ENCODE results near the gene ZSCAN21.
A peak's percentile ranks its signal among the peaks of the same experiment; 100 is the strongest.

Gene ZSCAN21

GRCh38 chr7:100072462-100072861 lies 22.9 kb downstream of the ZSCAN21 start:
- Histone ChIP-seq H3K4me3 (no peak overlapping the region), H3K4me1 (no peaks in the 10 kb centered on the region), H3K27me3 (ENCODE audit: low read depth) (no peaks in the 10 kb centered on the region), H3K9me3 (peaks cover 28% of the 10 kb centered on the region), H3K36me3 (replicated peaks) (peaks cover 83% of the 10 kb centered on the region)
- no peak for DNase-seq (ENCODE audit: low spot score in 2 of 2)
- in situ Hi-C loops (cut with MboI; ENCODE audit: low sequenced_read_pairs), result no loop called here

- Histone ChIP-seq H3K27me3 (ENCODE audit: low read depth) (no peaks in the 10 kb centered on the region), H3K36me3 (replicated peaks) (peaks cover 98% of the 10 kb centered on the region), H3K9me3 (peaks cover 28% of the 10 kb centered on the region), H3K4me3 (no peak overlapping the region), H3K4me1 (peaks cover under 1% of the 10 kb centered on the region)
- in situ Hi-C loops (cut with MboI; ENCODE audit: low sequenced_read_pairs), result no loop called here
- DNase-seq (ENCODE audit: low spot score in 2 of 2), result no peak
Measured at GRCh38 chr7:100074841-100075240, 25.3 kb downstream of the ZSCAN21 start.

GRCh38 chr7:100075418-100075817 lies 25.8 kb downstream of the ZSCAN21 start:
- no peaks in the 10 kb centered on the region for H3K27me3 ChIP-seq (ENCODE audit: low read depth)
- peaks cover 25% of the 10 kb centered on the region for H3K9me3 ChIP-seq
- peaks cover 5% of the 10 kb centered on the region for H3K4me1 ChIP-seq
- H3K4me3 ChIP-seq, result no peak overlapping the region
- no peak for DNase-seq (ENCODE audit: low spot score in 2 of 2)
- peaks cover 95% of the 10 kb centered on the region for H3K36me3 ChIP-seq (replicated peaks)
- in situ Hi-C loops (cut with MboI; ENCODE audit: low sequenced_read_pairs), result no loop called here

DNA sequence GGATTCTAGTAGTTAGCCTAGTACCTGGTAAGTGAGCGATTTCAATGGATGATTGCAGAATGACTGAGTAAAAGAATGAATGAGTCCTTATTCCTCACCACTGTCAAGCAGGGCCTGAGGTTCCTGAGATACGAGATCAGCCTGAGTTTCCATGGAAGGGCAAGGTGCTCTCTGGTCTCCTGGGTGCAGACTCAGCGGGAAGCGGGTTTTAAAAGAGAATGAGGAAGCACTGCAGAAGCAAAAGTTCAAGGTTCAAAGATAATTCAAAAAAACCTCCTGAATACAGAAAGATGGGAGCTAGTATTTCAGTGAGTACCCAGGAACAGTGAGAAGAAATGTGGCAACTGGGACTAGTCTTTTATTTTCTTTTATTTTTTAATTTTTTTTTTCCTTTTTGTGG lies 27.6 kb downstream of the ZSCAN21 start:
- H3K36me3 ChIP-seq (replicated peaks), result peaks cover 80% of the 10 kb centered on the region
- DNase-seq (ENCODE audit: low spot score in 2 of 2), result no peak
- H3K4me1 ChIP-seq, result peaks cover 8% of the 10 kb centered on the region
- peaks cover 7% of the 10 kb centered on the region for H3K9me3 ChIP-seq
- no peak overlapping the region for H3K4me3 ChIP-seq
- H3K27me3 ChIP-seq (ENCODE audit: low read depth), result no peaks in the 10 kb centered on the region
- in situ Hi-C loops (cut with MboI; ENCODE audit: low sequenced_read_pairs), result no loop called here

- Histone ChIP-seq H3K27me3 (ENCODE audit: low read depth) (no peaks in the 10 kb centered on the region), H3K36me3 (replicated peaks) (peaks cover 61% of the 10 kb centered on the region), H3K4me1 (peaks cover 13% of the 10 kb centered on the region), H3K9me3 (no peaks in the 10 kb centered on the region; the same call in 1 of the 2 replicates), H3K4me3 (no peak overlapping the region)
- DNase-seq (ENCODE audit: low spot score in 2 of 2), result no peak
- in situ Hi-C loops (cut with MboI; ENCODE audit: low sequenced_read_pairs), result no loop called here
Measured at GRCh38 chr7:100079024-100079560, 29.5 kb downstream of the ZSCAN21 start.

- in situ Hi-C loops (cut with MboI; ENCODE audit: low sequenced_read_pairs), result no loop called here
- no peaks in the 10 kb centered on the region for H3K27me3 ChIP-seq (ENCODE audit: low read depth)
- no peak for DNase-seq (ENCODE audit: low spot score in 2 of 2)
Measured at GRCh38 chr7:100080907-100081534, 31.4 kb downstream of the ZSCAN21 start.

GRCh38 chr7:100081535-100082102 lies 32.0 kb downstream of the ZSCAN21 start, which contains the start of gene ZNF3:
ZNF3 (minus strand) TSS chr7:100081723; CDS start chr7:100077357, 4,366 bp downstream.
- peaks cover 36% of the 10 kb centered on the region for H3K36me3 ChIP-seq (replicated peaks)
- H3K9me3 ChIP-seq, result no peaks in the 10 kb centered on the region
- H3K27me3 ChIP-seq (ENCODE audit: low read depth), result no peaks in the 10 kb centered on the region
- peaks cover 13% of the 10 kb centered on the region for H3K4me1 ChIP-seq
- peak within 1 kb of the TSS; percentile 96 for H3K4me3 ChIP-seq
- in situ Hi-C loops (cut with MboI; ENCODE audit: low sequenced_read_pairs), result no loop called here
- DNase-seq (ENCODE audit: low spot score in 2 of 2), result peak; percentile 97 to 98

More at GRCh38 chr7:100080907-100081534, 31.4 kb downstream of the ZSCAN21 start:
- H3K4me1 ChIP-seq, result peaks cover 13% of the 10 kb centered on the region
- peaks cover 42% of the 10 kb centered on the region for H3K36me3 ChIP-seq (replicated peaks)
- H3K9me3 ChIP-seq, result no peaks in the 10 kb centered on the region
- peak overlapping the region; percentile 96 for H3K4me3 ChIP-seq

GRCh38 chr7:100082978-100083377 lies 33.4 kb downstream of the ZSCAN21 start:
- in situ Hi-C loops (cut with MboI; ENCODE audit: low sequenced_read_pairs), result no loop called here
- H3K4me3 ChIP-seq, result no peak overlapping the region
- DNase-seq (ENCODE audit: low spot score in 2 of 2), result no peak
- H3K4me1 ChIP-seq, result peaks cover 13% of the 10 kb centered on the region
- peaks cover 22% of the 10 kb centered on the region for H3K36me3 ChIP-seq (replicated peaks)
- H3K9me3 ChIP-seq, result no peaks in the 10 kb centered on the region
- H3K27me3 ChIP-seq (ENCODE audit: low read depth), result no peaks in the 10 kb centered on the region

DNA sequence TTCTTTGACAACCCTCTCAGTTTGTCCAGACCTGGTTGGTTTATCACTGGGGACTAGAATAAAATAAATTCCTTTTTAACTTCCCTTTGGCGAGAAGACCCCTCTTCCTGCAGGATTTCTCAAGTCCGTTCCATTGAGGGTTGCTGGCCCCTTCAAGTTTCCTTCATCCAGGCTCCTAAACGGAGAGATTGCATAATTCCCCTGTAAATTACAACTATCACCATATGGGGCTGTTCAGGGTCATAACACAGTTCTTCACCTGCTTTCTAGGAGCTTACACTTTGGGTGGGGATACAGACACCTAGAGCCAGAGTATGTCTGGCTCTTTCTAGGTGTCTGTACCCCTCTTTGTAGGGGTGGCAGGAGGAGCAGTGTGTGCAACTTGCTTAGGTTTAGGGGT lies 35.9 kb downstream of the ZSCAN21 start:
- Histone ChIP-seq H3K4me1 (peaks cover 13% of the 10 kb centered on the region), H3K4me3 (no peak overlapping the region), H3K27me3 (ENCODE audit: low read depth) (no peaks in the 10 kb centered on the region), H3K36me3 (replicated peaks) (peaks cover 5% of the 10 kb centered on the region), H3K9me3 (no peaks in the 10 kb centered on the region)
- DNase-seq (ENCODE audit: low spot score in 2 of 2), result no peak
- in situ Hi-C loops (cut with MboI; ENCODE audit: low sequenced_read_pairs), result no loop called here

DNA sequence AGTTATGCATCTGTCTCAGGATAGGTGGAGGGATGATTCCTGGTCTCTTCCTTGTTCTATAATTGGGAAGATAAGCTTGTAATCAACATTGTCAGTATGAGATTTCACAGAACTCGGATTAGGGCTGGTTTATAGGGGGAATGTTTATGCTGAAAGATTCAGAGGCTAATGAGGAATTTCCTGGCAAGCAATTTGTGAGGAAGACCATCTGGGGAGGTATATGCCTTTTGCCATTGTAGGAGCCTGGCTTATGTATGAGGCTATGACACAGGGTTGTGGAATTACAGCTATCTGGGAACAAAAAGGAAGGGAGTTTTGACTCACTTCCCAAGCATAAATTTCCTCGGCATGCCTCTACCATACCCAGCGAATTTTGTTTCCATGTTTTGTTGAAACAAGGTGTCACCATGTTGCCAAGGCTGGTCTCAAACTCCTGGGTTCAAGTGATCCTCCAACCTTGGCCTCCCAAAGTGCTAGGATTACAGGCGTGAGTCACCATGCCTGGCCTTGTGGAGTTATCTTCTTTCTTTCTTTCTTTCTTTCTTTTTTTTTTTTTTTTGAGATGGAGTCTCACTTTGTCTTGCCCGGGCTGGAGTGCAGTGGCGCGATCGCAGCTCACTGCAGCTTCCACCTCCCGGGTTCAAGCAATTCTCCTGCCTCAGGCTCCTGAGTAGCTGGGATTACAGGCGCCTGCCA lies 37.6 kb downstream of the ZSCAN21 start:
- Histone ChIP-seq H3K9me3 (no peaks in the 10 kb centered on the region), H3K27me3 (ENCODE audit: low read depth) (no peaks in the 10 kb centered on the region), H3K4me3 (no peak overlapping the region), H3K36me3 (replicated peaks) (peaks cover 19% of the 10 kb centered on the region), H3K4me1 (peaks cover 10% of the 10 kb centered on the region)
- no peak for DNase-seq (ENCODE audit: low spot score in 2 of 2)
- in situ Hi-C loops (cut with MboI; ENCODE audit: low sequenced_read_pairs), result no loop called here

- Histone ChIP-seq H3K4me3 (peak overlapping the region; percentile 83), H3K4me1 (peaks cover 5% of the 10 kb centered on the region), H3K9me3 (no peaks in the 10 kb centered on the region), H3K27me3 (ENCODE audit: low read depth) (no peaks in the 10 kb centered on the region), H3K36me3 (replicated peaks) (peaks cover 29% of the 10 kb centered on the region)
- DNase-seq (ENCODE audit: low spot score in 2 of 2), result no peak
- in situ Hi-C loops (cut with MboI; ENCODE audit: low sequenced_read_pairs), result no loop called here
Measured at GRCh38 chr7:100088095-100088620, 38.6 kb downstream of the ZSCAN21 start.

DNA sequence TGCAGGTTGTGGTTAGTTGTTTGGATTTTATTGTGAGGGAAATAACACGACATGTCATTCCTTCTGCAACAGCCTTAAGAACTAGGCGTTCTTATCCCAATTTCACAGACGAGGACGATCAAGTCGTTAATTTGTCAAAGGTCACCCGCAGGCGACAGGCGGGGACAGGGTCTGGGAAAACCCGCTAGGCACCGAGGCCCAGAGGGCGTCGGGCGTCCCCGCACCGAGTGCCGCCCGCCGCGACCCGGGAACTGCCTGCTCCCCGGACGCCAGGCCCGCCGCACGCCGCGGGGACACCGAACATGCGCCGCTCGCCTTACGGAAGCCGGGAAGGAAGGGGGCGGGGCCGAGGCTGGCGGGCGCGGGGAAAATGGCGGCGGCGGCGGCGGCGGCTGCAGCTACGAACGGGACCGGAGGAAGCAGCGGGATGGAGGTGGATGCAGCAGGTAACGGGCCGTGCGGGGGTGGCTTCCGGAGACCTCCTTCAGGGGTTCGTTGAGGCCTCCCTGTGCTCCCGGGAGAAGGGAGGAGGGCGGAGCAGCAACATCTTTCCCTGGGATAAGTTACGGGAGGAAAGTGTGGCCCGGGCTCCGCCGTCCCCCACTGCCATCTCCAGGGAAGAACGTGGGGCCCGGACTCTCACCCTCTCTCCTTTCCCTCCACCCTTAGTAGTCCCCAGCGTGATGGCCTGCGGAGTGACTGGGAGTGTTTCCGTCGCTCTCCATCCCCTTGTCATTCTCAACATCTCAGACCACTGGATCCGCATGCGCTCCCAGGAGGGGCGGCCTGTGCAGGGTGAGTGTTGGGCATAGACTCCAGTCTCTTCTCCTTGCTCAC lies 39.3 kb downstream of the ZSCAN21 start, which contains the start of gene COPS6:
TSS of gene COPS6 (plus strand) at position 349 of the 837 bp plus-strand sequence. CDS start at position 371, 22 bp downstream.
- Histone ChIP-seq H3K9me3 (no peaks in the 10 kb centered on the region), H3K4me3 (peak within 1 kb of the TSS; percentile 83), H3K36me3 (replicated peaks) (peaks cover 36% of the 10 kb centered on the region), H3K4me1 (peaks cover 5% of the 10 kb centered on the region), H3K27me3 (ENCODE audit: low read depth) (no peaks in the 10 kb centered on the region)
- in situ Hi-C loops (cut with MboI; ENCODE audit: low sequenced_read_pairs), result no loop called here
- peak; percentile 53 to 89 for DNase-seq (ENCODE audit: low spot score in 2 of 2)

Measured in HAP-1 (cell line).